A549 (cell line): ENCODE results near the gene PGAP3. TPM values are rescaled to one million over a fixed set of nuclear protein-coding genes. Genes with fewer than 3 reads are reported as not detected.

Source experiments
- ATAC-seq, 2 experiments: fragments of 200-7000 bp in 1 of 2; fragments of >200 bp in 1 of 2; cut with Nextera tagmentation in 1 of 2; cut with Tn5 transposase in 1 of 2; 3 replicates each; pipeline versions ENCODE4 v1.8.0 to v1.9.1; 2018 to 2020; ENCODE audit warnings: mild to moderate bottlenecking in 1 of 2, moderate library complexity in 1 of 2
- CTCF ChIA-PET: fragments of 300-600 bp; sonication (Branson Sonifier 250); formaldehyde crosslinking; extraction: SDS; loops from one replicate; lab custom pipeline; 2021; ENCODE audit warnings: antibody characterized with exemption, inconsistent platforms; lab: Yijun Ruan, JAX
- POLR2A ChIA-PET: fragments of 350-600 bp; formaldehyde crosslinking; extraction: SDS; loops from one replicate; lab custom pipeline; 2021; ENCODE audit warnings: antibody characterized with exemption, inconsistent platforms; lab: Yijun Ruan, JAX
- DNase-seq, 2 experiments: peaks; one replicate each; pipeline versions ENCODE4 v3.0.0 to v3.0.0-alpha.2; 2011 to 2016; ENCODE audit warnings: low read depth in 1 of 2, low spot score in 1 of 2
- FAIRE-seq: peaks from 2 replicates; lab custom pipeline; 2011; peaks lifted over from hg19 to GRCh38; lab: Jason Lieb, UNC
- H3K27ac ChIP-seq, 2 experiments: fragments of >200 bp; sonication (Bioruptor Twin); formaldehyde crosslinking; 3 replicates each; pipeline ENCODE4 v1.5.1; 2016 to 2017
- H3K4me1 ChIP-seq: fragments of >200 bp; sonication (Bioruptor Twin); formaldehyde crosslinking; 3 replicates; pipeline ENCODE4 v1.6.1; 2016
- H3K4me2 ChIP-seq: fragments of >200 bp; sonication (Bioruptor Twin); formaldehyde crosslinking; 3 replicates; pipeline ENCODE4 v1.6.1; 2016
- H3K4me3 ChIP-seq: fragments of >200 bp; sonication (Bioruptor Twin); formaldehyde crosslinking; 3 replicates; pipeline ENCODE4 v1.5.1; 2016
- H3K9me3 ChIP-seq: fragments of >200 bp; sonication (Bioruptor Twin); formaldehyde crosslinking; 3 replicates; pipeline ENCODE4 v1.6.1; 2016
- CHD2 ChIP-seq: fragments of 150-350 bp; IDR thresholded peaks from 2 replicates; pipeline ENCODE4 v1.6.1; 2014; ENCODE audit warnings: low read length; ENCODE audit not compliant: partially characterized antibody
- CHD4 ChIP-seq: fragments of 200-600 bp; sonication (generic); IDR thresholded peaks from 2 replicates; pipeline ENCODE4 v1.6.1; 2016; ENCODE audit warnings: antibody characterized with exemption, mild to moderate bottlenecking, borderline replicate concordance
- EHMT2 ChIP-seq: fragments of 200-600 bp; sonication (generic); IDR thresholded peaks from 2 replicates; pipeline ENCODE4 v1.6.1; 2016; ENCODE audit warnings: antibody characterized with exemption, low read depth, mild to moderate bottlenecking, moderate library complexity
- EP300 ChIP-seq, 2 experiments: fragments of >200 bp; sonication (Bioruptor Twin); formaldehyde crosslinking; IDR thresholded peaks; 2 replicates in 1 of 2; 3 replicates in 1 of 2; pipeline ENCODE4 v1.6.1; 2016 to 2017
- FOXS1 ChIP-seq: fragments of 250-450 bp; sonication (Bioruptor Pico); IDR thresholded peaks from 2 replicates; pipeline ENCODE4 v1.5.0; 2020; ENCODE audit warnings: mild to moderate bottlenecking, moderate library complexity
- HOXA7 ChIP-seq: fragments of 250-450 bp; sonication (Bioruptor Pico); IDR thresholded peaks from 2 replicates; pipeline ENCODE4 v1.5.0; 2020; ENCODE audit warnings: mild to moderate bottlenecking, moderate library complexity
- HOXB13 ChIP-seq: fragments of 250-450 bp; sonication (Bioruptor Pico); IDR thresholded peaks from 2 replicates; pipeline ENCODE4 v1.5.0; 2020; ENCODE audit warnings: low read depth, mild to moderate bottlenecking, moderate library complexity
- HOXB5 ChIP-seq: fragments of 250-450 bp; sonication (Bioruptor Pico); IDR thresholded peaks from 2 replicates; pipeline ENCODE4 v1.5.0; 2020; ENCODE audit warnings: mild to moderate bottlenecking, moderate library complexity
- JUN ChIP-seq, 2 experiments: fragments of >200 bp; sonication (Bioruptor Twin); formaldehyde crosslinking; IDR thresholded peaks; 2 replicates in 1 of 2; 3 replicates in 1 of 2; pipeline ENCODE4 v1.6.1; 2016 to 2017
- JUNB ChIP-seq: fragments of >200 bp; sonication (Bioruptor Twin); formaldehyde crosslinking; IDR thresholded peaks from 2 replicates; pipeline ENCODE4 v1.6.1; 2016
- KDM5A ChIP-seq: fragments of 200-600 bp; sonication (generic); IDR thresholded peaks from 2 replicates; pipeline ENCODE4 v1.6.1; 2016; ENCODE audit warnings: antibody characterized with exemption, mild to moderate bottlenecking
- MYC ChIP-seq: IDR thresholded peaks from 2 replicates; pipeline ENCODE4 v1.6.1; 2012; ENCODE audit warnings: mild to moderate bottlenecking, inconsistent platforms, low read length, improper control_type of control experiment, borderline replicate concordance
- PHF8 ChIP-seq: fragments of 200-600 bp; sonication (generic); IDR thresholded peaks from 2 replicates; pipeline ENCODE4 v1.6.1; 2016; ENCODE audit warnings: low read depth, mild to moderate bottlenecking, antibody characterized with exemption, moderate library complexity, borderline replicate concordance
- RAD21 ChIP-seq, 2 experiments: fragments of >200 bp in 1 of 2; sonication (Bioruptor Twin) in 1 of 2; formaldehyde crosslinking in 1 of 2; IDR thresholded peaks in 1 of 2; conservative IDR thresholded peaks in 1 of 2; 2 replicates in 1 of 2; 3 replicates in 1 of 2; pipeline ENCODE4 v1.6.1; 2012 to 2018; ENCODE audit warnings: inconsistent platforms in 1 of 2
- RARB ChIP-seq: fragments of 250-450 bp; sonication (Bioruptor Pico); IDR thresholded peaks from 2 replicates; pipeline ENCODE4 v1.8.0; 2021; ENCODE audit warnings: mild to moderate bottlenecking, moderate library complexity
- RCOR1 ChIP-seq: fragments of 150-350 bp; IDR thresholded peaks from 2 replicates; pipeline ENCODE4 v1.6.1; 2014; ENCODE audit warnings: antibody characterized with exemption, low read length, low read depth
- SMC3 ChIP-seq: fragments of >200 bp; sonication (Bioruptor Twin); formaldehyde crosslinking; IDR thresholded peaks from 3 replicates; pipeline ENCODE4 v1.6.1; 2018; ENCODE audit warnings: inconsistent platforms
- TFCP2L1 ChIP-seq: fragments of 250-450 bp; sonication (Bioruptor Pico); IDR thresholded peaks from 2 replicates; pipeline ENCODE4 v1.5.0; 2021; ENCODE audit warnings: mild to moderate bottlenecking
- WGBS: methylation state at CpG from one replicate; pipeline ENCODE4 v1.1.6; 2017; ENCODE audit errors: missing lambda C conversion rate; 5-methylcytosine and 5-hydroxymethylcytosine counted together
- polyA plus RNA-seq, 4 experiments: library from polyadenylated mRNA; depleted of rRNA in 3 of 4; stranded (reverse); fragments of >200 nt; fragmentation: RNase III in 1 of 4; extraction: RNeasy Plus Mini Kit Qiagen cat#74134 plus additional on column Dnase treatment in 1 of 4; gene quantifications; 2 replicates in 3 of 4; 3 replicates in 1 of 4; pipeline ENCODE4 v1.2.3, GENCODE V29; 2011 to 2017
- TF ChIP-seq, protein P1 (sequence below): IDR thresholded peaks from 2 replicates; pipeline ENCODE4 v1.6.1; 2012
- TF ChIP-seq, protein P2 (sequence below): IDR thresholded peaks from 2 replicates; pipeline ENCODE4 v1.6.1; 2012
- TF ChIP-seq, protein P3 (sequence below): fragments of 250-450 bp; sonication (Bioruptor Pico); IDR thresholded peaks from 2 replicates; pipeline ENCODE4 v1.5.0; 2021; ENCODE audit warnings: mild to moderate bottlenecking, moderate library complexity, borderline replicate concordance
- TF ChIP-seq, protein P4 (sequence below): IDR thresholded peaks from 2 replicates; pipeline ENCODE4 v1.6.1; 2012; ENCODE audit warnings: low read depth, borderline replicate concordance
- TF ChIP-seq, protein P5 (sequence below): fragments of 250-450 bp; sonication (Bioruptor Pico); IDR thresholded peaks from 2 replicates; pipeline ENCODE4 v1.5.0; 2020; ENCODE audit warnings: low read depth, mild to moderate bottlenecking, moderate library complexity
- TF ChIP-seq, protein P6 (sequence below): fragments of >200 bp; sonication (Bioruptor Twin); formaldehyde crosslinking; IDR thresholded peaks from 3 replicates; pipeline ENCODE4 v1.5.1; 2016

Gene PGAP3
- polyA plus RNA-seq, 2 of the 4 experiments (the other 2 are of a cell fraction) = 7.3 to 8.5 TPM

DNA sequence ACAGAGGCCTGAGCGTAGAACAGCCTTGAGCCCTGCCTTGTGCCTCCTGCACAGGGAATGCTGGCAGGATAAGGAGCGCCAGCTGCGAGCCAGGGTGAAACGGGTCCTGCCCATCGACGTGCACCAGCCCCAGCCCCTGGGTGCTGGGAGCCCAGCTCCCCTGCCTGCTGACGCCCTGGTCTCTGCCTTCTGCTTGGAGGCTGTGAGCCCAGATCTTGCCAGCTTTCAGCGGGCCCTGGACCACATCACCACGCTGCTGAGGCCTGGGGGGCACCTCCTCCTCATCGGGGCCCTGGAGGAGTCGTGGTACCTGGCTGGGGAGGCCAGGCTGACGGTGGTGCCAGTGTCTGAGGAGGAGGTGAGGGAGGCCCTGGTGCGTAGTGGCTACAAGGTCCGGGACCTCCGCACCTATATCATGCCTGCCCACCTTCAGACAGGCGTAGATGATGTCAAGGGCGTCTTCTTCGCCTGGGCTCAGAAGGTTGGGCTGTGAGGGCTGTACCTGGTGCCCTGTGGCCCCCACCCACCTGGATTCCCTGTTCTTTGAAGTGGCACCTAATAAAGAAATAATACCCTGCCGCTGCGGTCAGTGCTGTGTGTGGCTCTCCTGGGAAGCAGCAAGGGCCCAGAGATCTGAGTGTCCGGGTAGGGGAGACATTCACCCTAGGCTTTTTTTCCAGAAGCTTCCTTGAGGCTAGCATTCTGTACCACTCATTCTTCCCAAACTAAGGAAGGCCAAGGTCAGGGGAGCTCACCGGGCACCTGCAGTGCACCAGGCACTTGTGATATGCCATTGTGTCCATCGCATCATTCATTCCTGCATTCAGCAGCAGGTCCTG is 17.7 kb downstream of the PGAP3 start:
- Histone ChIP-seq H3K9me3 (no peaks in the 10 kb centered on the region), H3K4me2 (no peak overlapping the region), H3K4me1 (peaks cover 40% of the 10 kb centered on the region), H3K4me3 (no peak overlapping the region), H3K27ac (no peak overlapping the region)
- FAIRE-seq (no peak), ATAC-seq (no peak), DNase-seq (no peak)
- POLR2A ChIA-PET = interaction anchor here (1.3 kb wide), 1 partner anchor 18 kb away, joined by 4 read pairs; the partner anchor contains the start of gene PGAP3
- CTCF ChIA-PET = interaction anchor here (1.0 to 50.7 kb wide), 11 partner anchors 8 to 123 kb away, joined by 3 to 1391 read pairs (median 7); partner anchors contain the start of genes ERBB2, MIEN1, PGAP3 and PPP1R1B
- TF ChIP-seq CHD2 (no peak), JUN (IDR thresholded peaks at IDR 0.05) (no peak), EP300 (IDR thresholded peaks at IDR 0.05) (no peak), SMC3 (no peak), KDM5A (no peak), HOXB13 (CRISPR knock-in tag) (no peak), PHF8 (no peak), RARB (no peak), MYC (no peak), HOXA7 (no peak), RCOR1 (no peak), FOXS1 (CRISPR knock-in tag) (no peak), JUNB (no peak), RAD21 (conservative IDR thresholded peaks at IDR 0.05 in 1 of 2, IDR thresholded peaks at IDR 0.05 in 1 of 2) (no peak), CHD4 (no peak)
- TF ChIP-seq, protein P1, sequence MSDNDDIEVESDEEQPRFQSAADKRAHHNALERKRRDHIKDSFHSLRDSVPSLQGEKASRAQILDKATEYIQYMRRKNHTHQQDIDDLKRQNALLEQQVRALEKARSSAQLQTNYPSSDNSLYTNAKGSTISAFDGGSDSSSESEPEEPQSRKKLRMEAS = no peak
- TF ChIP-seq, protein P2, sequence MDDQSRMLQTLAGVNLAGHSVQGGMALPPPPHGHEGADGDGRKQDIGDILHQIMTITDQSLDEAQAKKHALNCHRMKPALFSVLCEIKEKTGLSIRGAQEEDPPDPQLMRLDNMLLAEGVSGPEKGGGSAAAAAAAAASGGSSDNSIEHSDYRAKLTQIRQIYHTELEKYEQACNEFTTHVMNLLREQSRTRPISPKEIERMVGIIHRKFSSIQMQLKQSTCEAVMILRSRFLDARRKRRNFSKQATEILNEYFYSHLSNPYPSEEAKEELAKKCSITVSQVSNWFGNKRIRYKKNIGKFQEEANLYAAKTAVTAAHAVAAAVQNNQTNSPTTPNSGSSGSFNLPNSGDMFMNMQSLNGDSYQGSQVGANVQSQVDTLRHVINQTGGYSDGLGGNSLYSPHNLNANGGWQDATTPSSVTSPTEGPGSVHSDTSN = no peak
- 93% methylated on average over 23 of the region's 23 CpGs for WGBS

DNA sequence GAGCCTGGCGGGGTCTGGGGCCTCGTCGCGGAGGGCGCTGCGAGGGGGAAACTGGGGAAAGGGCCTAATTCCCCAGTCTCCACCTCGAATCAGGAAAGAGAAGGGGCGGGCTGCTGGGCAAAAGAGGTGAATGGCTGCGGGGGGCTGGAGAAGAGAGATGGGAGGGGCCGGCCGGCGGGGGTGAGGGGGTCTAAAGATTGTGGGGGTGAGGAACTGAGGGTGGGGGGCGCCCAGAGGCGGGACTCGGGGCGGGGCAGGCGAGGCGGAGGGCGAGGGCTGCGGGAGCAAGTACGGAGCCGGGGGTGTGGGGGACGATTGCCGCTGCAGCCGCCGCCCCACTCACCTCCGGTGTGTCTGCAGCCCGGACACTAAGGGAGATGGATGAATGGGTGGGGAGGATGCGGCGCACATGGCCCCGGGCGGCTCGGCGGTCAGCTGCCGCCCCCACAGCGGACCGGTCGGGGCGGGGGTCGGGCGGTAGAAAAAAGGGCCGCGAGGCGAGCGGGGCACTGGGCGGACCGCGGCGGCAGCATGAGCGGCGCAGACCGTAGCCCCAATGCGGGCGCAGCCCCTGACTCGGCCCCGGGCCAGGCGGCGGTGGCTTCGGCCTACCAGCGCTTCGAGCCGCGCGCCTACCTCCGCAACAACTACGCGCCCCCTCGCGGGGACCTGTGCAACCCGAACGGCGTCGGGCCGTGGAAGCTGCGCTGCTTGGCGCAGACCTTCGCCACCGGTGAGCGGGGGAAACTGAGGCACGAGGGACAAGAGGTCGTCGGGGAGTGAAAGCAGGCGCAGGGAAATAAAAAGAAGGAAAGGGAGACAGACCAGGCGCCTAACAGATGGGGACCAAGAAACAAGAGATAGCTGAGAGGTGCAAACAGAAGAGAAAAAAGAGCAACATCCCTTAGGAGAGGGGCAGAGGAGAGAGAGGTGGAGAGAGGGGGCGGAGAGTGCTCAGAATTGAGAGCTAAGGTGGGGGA is 19.6 kb downstream of the PGAP3 start, which contains the start of gene PNMT:
Gene PNMT, plus strand, starts transcription at position 509 of the 980 bp plus-strand sequence. Its CDS starts 23 bp downstream, at position 532.
- Histone ChIP-seq H3K27ac (peak within 1 kb of the TSS; percentile 74 to 89; a peak in 5 of 6 replicates), H3K4me2 (peak within 1 kb of the TSS; percentile 87), H3K9me3 (no peaks in the 10 kb centered on the region), H3K4me1 (peaks cover 49% of the 10 kb centered on the region), H3K4me3 (peak within 1 kb of the TSS; percentile 38)
- 19% methylated on average over 51 of the region's 85 CpGs for WGBS
- no peak for FAIRE-seq
- ChIA-PET POLR2A (interaction anchor here (0.7 to 1.0 kb wide), 2 partner anchors 17 to 20 kb away, joined by 3 to 5 read pairs; partner anchors contain the start of gene PGAP3), CTCF (interaction anchor here (0.5 to 50.7 kb wide), 21 partner anchors 8 to 269 kb away, joined by 3 to 1391 read pairs (median 3); partner anchors contain the start of genes ERBB2, MIEN1, PGAP3 and PPP1R1B)
- peak; percentile 78 to 84 for DNase-seq
- ATAC-seq = peak; percentile 30 to 52; a peak in 5 of 6 replicates
- TF ChIP-seq, protein P3, sequence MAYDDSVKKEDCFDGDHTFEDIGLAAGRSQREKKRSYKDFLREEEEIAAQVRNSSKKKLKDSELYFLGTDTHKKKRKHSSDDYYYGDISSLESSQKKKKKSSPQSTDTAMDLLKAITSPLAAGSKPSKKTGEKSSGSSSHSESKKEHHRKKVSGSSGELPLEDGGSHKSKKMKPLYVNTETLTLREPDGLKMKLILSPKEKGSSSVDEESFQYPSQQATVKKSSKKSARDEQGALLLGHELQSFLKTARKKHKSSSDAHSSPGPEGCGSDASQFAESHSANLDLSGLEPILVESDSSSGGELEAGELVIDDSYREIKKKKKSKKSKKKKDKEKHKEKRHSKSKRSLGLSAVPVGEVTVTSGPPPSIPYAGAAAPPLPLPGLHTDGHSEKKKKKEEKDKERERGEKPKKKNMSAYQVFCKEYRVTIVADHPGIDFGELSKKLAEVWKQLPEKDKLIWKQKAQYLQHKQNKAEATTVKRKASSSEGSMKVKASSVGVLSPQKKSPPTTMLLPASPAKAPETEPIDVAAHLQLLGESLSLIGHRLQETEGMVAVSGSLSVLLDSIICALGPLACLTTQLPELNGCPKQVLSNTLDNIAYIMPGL (CRISPR knock-in tag) = peak; percentile 81
- 0 out of 2 replicates have a peak, but pooled peaks have one; percentile 24 for TF ChIP-seq HOXB13 (CRISPR knock-in tag)
- 0 out of 2 replicates have a peak, but pooled peaks have one; percentile 18 for TF ChIP-seq MYC
- 0 out of 2 replicates have a peak, but pooled peaks have one; percentile 21 for TF ChIP-seq PHF8
- no peak for TF ChIP-seq RCOR1
- TF ChIP-seq, protein P1 = peak; percentile 91
- TF ChIP-seq TFCP2L1 (CRISPR knock-in tag) = peak; percentile 77
- no peak for TF ChIP-seq EHMT2
- TF ChIP-seq, protein P4, sequence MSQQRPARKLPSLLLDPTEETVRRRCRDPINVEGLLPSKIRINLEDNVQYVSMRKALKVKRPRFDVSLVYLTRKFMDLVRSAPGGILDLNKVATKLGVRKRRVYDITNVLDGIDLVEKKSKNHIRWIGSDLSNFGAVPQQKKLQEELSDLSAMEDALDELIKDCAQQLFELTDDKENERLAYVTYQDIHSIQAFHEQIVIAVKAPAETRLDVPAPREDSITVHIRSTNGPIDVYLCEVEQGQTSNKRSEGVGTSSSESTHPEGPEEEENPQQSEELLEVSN = peak; percentile 89
- TF ChIP-seq, protein P5, sequence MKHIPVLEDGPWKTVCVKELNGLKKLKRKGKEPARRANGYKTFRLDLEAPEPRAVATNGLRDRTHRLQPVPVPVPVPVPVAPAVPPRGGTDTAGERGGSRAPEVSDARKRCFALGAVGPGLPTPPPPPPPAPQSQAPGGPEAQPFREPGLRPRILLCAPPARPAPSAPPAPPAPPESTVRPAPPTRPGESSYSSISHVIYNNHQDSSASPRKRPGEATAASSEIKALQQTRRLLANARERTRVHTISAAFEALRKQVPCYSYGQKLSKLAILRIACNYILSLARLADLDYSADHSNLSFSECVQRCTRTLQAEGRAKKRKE = peak; percentile 48; the same call in 1 of the 2 replicates
- TF ChIP-seq RAD21 (conservative IDR thresholded peaks at IDR 0.05 in 1 of 2, IDR thresholded peaks at IDR 0.05 in 1 of 2) = peak; percentile 43 to 49
- 0 out of 2 replicates have a peak, but pooled peaks have one; percentile 37 for TF ChIP-seq HOXB5 (CRISPR knock-in tag)
- TF ChIP-seq, protein P6, sequence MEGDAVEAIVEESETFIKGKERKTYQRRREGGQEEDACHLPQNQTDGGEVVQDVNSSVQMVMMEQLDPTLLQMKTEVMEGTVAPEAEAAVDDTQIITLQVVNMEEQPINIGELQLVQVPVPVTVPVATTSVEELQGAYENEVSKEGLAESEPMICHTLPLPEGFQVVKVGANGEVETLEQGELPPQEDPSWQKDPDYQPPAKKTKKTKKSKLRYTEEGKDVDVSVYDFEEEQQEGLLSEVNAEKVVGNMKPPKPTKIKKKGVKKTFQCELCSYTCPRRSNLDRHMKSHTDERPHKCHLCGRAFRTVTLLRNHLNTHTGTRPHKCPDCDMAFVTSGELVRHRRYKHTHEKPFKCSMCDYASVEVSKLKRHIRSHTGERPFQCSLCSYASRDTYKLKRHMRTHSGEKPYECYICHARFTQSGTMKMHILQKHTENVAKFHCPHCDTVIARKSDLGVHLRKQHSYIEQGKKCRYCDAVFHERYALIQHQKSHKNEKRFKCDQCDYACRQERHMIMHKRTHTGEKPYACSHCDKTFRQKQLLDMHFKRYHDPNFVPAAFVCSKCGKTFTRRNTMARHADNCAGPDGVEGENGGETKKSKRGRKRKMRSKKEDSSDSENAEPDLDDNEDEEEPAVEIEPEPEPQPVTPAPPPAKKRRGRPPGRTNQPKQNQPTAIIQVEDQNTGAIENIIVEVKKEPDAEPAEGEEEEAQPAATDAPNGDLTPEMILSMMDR = peak; percentile 68
